GM18499 (cell line): ENCODE measurements around the gene VPS37C.

ENCODE experiments used
- ATAC-seq: cut with Tn5 transposase; IDR thresholded peaks from one replicate; pipeline ENCODE4 v1.9.1; 2021; ENCODE audit warnings: moderate number of reproducible peaks; ENCODE audit not compliant: insufficient read depth, unreplicated experiment

Gene VPS37C

DNA sequence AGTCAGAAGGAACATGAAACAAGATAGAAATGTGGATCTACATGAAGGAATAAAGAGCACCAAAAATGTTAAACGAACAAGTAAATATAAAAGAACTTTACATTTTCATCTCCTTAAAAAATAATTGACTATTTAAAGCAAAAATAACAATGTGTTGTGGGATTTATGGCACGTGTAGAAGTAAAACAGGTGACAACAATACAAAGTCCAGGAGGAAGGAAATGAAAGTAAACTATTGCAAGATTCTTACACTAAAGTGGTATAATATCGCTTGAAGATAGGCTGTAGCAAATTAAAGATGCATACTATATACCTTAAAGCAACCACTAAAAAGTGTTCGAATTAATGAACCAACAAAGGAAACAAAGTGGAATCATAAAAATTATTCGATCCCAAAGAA, 5.5 kb downstream of the VPS37C start:
- no peak for ATAC-seq

DNA sequence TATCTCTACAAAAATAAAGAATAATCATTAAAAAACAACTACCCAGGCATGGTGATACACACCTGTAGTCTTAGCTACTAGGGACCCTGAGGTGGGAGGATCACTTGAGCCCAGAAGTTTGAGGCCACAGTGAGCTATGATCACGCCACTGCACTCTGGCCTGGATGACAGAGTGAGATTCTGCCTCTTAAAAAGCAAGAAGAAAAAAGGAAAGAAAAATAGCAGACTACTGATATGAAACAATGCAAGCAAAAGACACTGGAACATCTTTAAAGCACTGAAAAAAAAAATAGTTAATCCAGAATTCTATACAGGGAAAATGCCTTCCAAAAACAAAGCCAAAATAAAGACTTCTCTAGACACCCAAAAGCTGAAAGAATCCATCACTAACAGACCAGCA, 5.9 kb downstream of the VPS37C start:
- no peak for ATAC-seq

DNA sequence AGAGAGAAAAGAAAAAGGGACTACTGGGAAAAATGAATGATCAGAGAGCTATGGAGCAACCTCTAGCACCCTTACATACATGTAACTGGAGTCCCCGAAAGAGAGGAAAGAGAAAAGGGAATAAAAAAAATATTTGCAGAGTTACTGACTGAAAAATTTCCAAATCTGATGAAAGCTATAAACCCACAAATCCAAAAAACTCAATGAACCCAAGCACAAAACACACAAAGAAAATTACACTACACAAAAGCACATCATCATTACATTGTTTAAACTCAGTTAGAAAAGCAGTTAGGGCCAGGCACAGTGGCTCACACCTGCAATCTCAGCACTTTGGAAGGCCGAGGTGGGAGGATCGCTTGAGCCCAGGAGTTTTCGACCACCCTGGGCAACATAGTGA, 6.7 kb downstream of the VPS37C start:
- ATAC-seq = no peak

DNA sequence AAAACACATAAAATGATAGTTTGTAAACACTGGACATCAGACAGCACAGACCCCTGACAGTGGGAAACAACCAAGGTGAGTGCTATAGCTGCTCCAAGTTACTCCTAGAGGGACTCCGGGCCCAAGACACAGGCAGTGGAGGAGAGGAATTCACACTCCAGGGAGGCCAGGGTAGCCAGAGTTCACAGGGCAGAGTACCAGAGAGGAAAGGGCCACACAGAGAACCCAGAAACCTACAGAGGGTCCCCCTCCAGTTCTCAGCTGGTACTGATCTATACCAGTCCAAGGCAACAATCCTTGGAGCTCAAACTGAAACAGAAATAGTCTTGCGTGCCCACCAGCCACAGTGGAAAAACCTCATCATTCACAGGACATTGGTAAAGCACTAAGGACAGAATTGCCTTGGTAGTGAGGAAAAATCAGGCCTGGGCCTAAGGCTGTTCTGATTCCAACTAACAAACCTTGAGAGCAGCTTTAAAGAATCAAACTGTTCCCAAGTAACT, 7.6 kb downstream of the VPS37C start:
- no peak for ATAC-seq

DNA sequence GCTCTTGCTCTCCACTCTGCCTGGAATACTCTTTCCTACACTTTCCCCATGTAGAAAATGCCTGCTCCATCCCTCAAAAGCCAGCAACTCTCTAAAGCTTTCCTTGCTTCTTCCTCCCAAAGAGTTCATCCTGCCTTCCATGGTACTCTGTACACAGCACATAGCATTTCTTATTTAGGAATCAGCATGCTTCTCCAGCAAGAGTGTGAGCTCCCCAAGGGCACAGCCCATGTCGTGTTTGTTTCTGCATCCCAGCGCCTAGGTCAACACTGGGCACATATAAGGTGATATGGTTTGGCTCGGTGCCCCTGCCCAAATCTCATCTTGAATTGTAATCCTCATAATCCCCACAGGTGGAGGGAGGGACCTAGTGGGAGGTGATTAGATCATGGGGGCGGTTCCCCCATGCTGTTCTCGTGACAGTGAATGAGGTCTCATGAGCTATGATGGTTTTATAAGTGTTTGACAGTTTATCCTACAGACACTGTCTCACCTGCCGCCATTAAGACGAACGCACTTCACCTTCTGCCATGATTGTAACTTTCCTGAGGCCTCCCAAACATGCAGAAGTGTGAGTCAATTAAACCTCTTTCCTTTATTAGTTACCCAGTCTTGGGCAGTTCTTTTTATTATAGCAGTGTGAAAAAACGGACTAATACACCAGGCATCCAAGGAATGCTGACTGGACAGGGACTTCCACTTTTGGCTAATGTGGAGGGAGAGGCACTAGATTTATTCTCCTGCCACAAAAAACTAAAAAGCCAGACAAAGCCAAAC, 8.2 kb downstream of the VPS37C start:
- no peak for ATAC-seq

DNA sequence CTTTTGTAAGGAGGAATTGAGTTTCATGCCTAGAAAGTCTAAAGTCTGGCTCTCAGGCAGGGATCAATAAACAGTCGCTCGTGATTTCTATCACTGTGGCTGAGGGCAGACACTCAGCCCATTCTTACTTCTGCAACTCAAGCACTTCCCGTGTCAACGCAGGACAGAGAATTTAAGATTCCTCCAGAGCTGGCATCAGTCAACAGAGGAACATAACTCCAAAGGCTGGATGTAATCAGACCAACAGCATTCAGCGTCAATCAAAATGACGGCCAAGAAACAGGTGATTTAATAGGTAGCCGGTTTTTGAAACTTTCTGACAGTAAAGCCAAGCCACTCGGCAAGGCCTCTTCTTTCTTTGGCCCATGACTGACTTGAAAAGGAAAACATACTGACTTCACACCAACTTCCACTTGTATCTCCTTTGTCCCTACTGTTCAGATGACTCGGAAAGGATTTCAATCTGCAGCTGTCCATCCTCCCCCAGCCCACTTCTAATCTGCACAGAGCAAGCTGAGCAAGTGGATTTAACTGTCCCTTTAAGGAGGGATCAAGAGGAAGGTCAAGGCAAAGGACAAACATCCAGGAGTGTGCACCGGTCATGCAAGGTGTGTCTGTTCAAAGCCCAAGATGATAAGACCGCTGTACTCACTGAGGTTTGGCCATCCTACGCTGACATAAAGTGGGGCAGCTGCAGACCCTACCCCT, 9.5 kb downstream of the VPS37C start:
- no peak for ATAC-seq

DNA sequence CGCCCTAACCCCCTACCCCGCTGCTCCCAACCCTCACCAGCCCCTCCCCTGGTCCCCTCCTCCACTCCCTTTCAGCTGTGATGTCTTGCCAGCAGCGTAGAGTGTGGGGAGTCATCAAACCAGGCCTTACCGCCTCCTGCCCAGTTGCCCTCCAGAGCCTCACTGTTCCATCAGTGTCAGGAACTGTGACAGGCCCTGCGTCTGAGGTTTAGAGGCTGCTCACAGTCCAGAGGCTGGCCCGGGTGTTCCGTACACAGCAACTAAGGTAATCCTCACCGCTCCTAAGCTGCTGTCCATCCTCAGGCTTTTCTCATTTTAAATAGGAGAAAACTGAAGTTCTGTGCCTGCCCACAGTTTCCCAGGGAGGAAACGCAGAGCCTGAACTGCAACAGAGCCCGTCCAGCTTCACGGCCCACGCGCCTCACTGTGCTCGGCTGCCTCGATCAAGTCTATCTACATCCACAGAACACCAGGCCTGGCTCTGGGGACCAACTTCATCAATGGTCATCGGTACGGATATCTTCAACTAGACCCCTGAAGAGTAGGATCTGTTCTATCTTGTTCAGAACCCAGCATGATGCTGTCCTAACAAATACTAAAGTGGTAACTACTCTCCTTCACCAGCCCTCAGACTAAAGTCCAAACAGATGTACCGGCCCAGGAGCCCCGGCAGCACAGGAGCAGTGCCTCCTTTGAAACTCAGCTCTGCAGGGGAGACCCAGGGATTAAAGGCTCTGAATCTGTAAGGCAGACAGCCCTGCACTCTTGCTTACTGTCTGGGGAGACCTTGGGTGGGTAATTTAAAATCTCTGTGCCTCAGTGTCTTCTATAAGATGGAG, 10.3 kb downstream of the VPS37C start:
- ATAC-seq = no peak

DNA sequence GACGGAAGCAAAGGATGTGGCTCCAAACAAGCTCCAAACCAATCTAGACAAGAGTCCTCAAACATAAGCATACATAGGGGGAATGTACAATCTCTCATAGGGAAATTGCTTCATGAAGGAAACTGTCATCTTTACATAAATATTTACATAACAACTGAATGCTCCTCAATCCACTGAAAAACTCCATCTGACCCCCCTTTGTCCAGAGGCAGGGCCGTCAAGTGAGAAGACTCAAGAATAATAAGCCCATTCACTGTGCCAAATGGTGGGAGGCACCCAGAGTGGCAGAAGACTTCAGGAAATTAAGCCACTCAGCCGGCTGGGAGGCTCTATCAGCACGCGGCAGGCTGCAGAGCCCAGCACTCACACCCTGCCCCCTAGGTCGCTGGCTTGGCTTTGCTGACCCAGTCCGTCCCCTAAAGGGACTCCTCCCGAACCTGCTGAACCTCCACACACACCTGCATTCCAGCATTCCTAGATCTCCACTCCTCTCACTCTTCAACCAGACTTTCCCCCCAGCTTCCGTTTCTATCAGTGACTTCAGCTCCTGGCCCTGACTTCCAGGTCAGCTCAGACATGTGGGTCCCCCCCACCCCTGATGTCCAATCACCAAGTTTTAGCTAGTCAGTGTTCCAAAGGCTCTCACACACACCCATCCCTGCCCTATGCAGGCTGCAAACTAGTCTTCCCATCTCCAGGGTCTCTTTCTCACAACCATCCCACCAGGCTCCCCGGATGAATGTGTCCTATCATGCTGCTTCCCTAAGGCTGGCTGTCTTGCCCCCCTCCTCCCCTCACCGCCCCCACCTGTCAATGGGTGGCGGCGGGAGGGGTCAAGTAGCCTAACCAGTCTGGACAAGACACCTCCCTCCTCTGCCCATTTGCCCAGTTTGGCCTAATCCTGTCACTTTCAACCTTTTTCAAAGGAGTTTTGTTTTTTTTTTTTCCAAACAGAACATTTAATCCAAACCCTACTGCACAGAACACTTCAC, 11.3 kb downstream of the VPS37C start:
- no peak for ATAC-seq

DNA sequence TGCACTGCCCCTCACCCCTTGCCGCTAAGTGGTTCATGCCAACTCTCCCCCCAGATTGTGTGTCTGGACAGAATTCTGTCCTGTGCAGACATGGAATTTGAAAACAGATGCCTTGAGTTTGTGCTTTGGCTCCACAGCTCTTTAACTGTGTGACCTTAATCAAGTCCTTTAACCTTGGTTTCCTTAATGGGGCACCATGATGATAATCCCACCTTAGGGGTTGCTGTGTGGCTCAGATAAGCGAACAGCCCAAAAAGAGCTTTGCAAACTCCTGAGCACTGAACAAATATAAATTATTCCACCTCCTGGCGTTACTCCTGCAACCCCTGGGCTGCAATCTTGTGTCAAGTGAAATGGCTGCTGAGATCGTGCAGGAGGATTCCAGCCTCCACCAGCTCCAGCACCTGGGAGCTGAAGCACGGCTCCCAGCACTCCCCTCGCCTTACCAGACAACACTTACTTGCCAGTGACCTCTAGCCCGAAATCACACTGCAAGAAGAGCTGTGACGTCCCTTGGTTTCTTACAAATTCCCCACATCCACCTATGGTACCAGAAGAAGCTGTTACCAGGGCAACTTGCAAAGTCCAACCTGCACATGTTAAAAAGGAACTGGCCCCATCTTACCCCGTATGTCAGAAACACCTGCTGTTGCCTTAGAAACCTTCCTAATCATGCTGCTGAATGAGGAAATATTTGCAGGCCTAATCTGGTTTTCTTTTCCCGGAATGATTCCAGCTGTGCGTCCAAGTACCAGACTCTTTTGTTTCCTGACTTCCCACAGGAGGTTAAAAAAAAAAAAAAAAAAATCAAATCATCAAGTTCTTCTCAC, 13.2 kb downstream of the VPS37C start:
- no peak for ATAC-seq

DNA sequence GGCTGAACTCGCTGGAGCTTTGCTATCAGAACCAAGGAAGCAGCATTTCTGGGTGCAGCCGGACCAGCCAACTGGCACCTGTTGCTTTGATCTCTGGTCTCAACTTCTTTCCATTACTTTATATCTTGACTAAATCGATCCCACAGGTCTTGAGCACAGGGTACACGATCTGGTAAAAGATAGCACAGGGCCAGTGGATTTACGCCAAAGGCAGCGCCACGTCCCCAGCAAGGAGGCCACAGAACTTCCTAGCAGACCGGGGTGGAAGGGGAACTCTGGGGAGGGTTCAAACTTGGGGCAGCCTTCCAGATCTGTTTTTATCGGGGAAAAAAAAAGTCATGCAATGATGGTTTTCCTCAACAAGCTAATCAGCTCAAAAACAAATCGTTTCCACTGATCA, 14.0 kb downstream of the VPS37C start:
- ATAC-seq = no peak

DNA sequence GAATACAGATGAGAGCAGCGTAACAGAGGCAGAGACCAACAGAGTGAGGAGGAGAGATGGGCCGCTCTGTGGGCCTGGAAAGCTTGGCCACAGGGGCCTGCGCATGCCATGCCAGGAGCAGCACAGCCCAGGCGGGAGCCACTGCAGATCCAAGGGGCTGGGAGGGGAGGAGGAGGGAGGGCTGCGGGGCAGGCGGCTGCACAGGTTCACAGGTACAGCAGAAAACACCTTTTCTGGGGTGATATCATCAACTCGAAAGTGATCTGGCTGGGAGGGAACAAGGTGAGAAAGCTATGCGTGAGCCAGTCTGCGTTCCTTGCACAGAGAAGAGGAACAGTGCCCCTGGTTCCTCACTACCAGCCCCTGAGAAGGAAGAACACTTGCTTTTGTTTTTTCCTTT, 14.8 kb downstream of the VPS37C start:
- ATAC-seq = no peak

DNA sequence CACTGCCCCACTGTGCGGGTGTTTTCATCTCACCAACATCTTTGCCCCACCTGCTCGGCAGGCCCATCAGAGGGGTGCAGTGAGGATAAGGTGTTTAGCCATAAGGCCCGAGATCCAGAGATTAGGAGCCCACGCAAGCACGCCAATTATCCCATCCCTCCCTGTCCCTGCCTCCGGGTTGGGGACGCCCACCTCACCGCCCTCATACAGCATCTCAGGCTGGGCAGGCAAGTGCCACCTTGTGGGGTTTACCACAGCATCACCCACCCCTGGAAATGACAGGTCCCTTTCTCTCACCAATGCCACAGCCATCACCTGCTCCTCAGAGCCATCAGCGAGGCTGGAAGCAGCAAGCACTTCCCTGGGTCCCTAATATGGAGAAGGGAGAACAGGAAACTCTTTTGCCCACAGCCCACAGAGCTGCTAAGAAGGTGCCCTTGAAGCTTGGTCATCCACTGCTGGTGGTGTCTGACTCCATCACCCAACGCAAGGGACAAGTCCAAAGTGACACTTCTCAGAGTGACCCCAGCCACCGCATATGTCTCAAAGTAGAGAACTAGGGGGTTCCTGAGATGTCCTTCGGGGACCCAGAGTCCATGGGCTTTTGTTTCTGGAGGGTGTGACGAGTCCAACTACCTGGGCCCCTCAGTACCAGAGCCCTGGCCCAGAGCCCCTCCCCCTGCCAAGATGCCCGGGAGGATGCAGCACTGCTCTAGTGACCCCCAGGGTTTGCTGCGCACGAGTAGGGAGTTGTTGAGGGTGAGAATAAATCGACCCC, 15.8 kb downstream of the VPS37C start:
- no peak for ATAC-seq

DNA sequence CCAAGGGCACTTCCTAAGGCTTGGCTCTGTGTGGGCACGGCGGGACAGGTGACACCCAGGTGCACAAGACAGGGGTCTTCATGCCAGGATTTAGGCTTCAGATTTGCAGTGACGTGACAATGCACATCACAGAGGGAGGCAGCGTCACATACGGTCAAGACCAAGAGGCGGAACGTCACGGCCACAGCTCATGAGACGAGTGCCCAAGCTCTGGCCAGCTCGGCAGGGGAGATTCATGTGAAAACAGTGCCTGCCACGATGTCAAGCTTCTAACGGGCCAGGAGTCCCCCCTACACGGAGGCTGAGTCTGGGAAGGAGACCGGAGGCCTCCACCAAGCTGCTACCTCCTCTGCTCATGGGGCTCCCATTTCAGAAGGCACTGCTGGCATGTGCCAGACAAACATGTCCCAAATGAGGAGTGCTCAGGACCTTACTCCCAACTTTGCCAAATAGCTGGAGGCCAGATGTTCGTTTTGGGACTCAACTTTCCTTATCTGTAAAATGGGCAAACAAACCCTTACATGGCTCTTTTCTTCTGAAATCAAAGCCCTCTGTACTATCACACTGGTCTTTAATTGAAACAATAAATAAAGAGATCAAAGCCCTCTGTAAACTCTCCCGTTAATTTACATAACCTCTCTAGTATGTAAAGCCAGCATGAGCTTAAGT, 16.6 kb downstream of the VPS37C start:
- no peak for ATAC-seq

DNA sequence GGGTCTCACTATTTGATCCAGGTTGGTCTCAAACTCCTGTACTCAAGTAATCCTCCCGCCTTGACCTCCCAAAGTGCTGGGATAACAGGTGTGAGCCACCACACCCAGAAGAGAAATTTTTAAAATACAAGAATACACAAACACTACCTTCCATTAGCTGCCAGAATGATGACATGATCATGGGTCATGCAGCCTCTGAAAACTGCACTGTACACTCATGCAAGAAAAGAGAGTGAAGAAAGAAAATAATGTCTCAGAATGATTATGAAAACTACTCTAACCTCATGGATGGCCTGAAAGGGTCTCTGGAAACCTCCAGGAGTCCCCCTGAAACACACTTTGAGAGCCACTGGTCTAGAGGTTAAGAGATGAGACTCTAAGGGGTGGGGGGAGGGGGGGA, 18.8 kb downstream of the VPS37C start:
- ATAC-seq = no peak

DNA sequence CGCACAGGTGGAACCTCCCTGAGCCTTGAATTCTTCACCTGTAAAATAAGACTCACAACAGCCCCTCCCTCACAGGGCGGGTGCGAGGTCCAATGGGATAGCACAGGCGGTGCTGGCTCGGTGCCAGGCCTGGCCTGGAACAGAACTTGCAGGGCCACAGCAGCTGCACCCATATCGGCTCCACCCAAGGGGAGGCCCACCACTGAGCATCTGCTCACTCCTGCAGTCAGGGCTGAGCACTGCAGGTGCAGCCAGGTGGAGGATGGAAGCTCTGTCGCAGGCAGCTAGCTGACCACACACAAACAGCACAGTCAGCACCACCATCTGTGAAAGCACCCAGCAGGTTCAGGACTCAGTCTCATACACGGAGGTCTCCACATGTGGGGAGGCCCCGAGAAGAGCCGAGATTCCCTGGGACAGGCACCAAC, 19.6 kb downstream of the VPS37C start:
- ATAC-seq = no peak

DNA sequence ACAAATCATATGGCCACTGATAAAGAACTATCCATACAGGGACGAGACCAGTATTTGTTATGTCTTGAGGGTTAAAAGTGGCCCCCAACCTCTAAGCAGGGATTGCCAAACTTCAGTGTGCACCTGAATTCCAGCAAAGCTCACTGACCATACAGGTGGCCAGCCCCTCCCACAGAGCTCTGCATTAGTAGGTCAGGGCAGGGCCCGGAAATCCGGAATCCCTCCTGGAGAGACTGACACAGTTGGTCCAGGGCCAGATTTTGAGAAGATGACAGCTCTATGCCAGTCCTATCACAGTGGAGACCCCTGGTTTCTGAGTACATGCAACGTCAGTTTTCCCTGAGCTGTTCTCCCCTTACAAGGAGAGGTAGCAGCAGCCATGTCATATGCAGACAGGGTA, 20.8 kb downstream of the VPS37C start:
- ATAC-seq = no peak

DNA sequence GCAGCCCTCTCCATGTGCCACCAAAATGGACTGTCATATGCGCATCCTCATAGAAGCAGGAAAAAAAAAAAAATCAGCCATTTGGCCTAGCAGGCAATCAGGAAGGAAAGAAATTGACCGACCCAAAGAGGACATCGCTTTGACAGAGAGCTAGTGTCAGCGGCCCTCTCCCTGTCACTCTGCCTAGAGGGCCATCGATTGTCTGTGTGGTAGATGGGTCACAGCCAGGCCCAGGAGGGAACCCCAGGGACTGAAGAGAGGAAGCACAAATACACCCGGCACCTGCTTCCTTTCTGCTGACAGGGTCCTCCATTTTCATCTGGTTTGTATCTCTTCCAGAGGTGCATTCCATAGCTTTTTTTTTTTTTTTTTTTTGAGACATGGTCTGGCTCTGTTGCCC, 21.8 kb downstream of the VPS37C start:
- ATAC-seq = no peak

DNA sequence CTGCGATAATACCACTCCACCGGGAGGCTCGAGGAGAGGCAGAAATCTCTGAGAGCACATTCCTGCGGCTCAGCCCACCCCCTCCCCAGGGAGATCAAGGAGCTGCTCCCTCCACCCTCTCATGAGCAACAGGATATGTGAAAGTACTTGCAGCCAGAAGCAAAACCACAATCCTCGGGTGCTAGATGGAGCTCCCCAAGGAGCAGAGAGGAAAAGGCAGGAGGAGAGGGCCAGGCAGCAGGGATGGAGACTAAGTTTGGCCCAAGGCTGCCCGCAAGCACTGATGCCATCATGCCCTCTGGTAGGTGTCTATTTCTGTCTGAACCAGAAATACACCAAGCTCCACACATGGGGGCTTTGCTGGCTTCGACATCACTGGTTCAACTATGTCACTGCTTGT, 22.3 kb downstream of the VPS37C start:
- ATAC-seq = no peak
